A549 treated with Mapracorat at 1 μM for 4 hours (cell line): ENCODE data around the gene TELO2. TPM values are rescaled to one million over a fixed set of nuclear protein-coding genes. Genes with fewer than 3 reads are reported as not detected.

Experiments used
- total RNA-seq: library from RNA; stranded (reverse); fragments of 200-300 nt; extraction: Qiagen RNA extraction; gene quantifications from 5 replicates; pipeline ENCODE4 v1.2.3, GENCODE V29; 2022

TELO2 gene
- 21.9 to 44.1 TPM (median 39.5 TPM) in 5 replicates for total RNA-seq

DNA sequence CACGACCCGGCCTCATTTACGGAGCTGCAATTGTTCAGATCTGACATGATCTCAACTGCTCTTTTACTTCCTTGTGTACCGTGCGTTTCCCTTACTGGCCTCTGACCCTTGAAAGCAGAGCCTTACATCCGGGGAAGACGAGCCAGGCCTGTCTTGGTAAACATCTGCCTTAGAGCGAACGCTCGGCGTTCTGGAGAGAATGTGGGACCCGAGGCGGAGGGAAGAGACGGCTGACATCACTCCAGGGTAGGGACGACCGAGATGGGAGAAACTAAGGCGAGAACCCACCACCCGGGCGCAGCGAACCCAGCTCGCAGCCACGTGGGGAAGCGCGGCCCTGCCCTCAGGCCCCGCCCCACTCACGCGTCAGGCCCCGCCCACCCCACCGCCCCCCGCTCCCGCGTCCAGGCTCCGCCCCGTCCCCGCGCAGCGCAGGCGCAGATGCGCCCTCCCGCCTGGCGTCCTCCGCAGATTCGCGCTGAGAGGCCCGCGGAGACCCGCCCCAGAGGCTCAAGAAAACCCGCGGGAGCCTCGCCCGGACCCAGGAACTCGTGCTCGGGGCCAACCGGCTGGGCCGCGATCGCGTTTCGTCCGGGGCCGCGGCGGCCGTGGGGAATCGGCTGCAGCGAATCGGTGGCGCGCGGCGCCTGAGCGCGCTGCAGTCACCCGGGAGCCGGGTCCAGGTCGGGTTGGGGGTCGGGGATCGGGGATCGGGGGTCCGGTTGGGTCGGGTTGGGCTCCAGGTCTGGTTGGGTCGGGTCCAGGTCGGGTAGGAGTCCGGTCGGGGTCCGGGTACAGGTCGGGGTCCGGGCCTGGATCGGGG lies at the start of gene TELO2:
TELO2 (plus strand) TSS at position 438 of the 823 bp plus-strand sequence. CDS start 922 bp downstream, outside the sequence.

DNA sequence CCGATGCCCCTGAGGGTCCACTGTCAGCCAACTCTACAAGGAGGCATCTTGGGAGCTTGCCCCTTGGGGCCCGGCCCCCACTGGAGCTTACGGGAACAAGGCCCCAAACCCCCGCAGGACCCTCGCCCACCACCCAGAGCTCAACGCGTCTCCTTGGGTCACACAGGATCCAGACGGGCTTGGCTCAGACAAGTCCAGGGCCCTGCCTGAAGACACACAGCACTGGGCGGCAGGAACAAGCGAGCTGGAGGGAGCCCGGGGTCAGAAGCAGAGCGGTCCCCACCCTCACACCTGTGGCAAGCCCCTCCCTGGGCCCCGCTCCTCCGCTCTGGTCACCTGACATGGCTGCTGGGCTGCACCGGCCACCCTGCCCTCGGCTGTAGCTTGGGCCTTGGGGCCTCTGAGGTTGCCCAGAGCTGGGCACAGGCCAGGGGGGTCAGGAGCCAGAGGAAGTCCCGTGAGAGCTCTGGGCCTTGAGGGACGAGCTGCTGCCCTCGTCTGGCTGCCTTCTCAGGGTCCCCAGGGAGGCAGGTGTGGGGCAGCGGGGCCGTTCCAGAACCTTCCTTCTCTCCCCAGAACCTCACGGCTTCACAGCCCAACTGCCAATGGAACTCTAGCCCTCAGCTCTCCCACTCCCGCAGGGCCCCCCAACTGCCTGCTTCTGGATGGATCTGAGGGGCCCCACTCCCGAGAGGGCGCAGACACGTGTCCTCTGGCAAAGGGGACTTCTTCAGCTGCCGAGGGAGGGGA lies 49.0 kb upstream of the TELO2 start, which contains the start of gene CCDC154:
CCDC154 (minus strand) TSS at position 577 of the 750 bp plus-strand sequence; CDS start at position 343, 234 bp downstream.

DNA sequence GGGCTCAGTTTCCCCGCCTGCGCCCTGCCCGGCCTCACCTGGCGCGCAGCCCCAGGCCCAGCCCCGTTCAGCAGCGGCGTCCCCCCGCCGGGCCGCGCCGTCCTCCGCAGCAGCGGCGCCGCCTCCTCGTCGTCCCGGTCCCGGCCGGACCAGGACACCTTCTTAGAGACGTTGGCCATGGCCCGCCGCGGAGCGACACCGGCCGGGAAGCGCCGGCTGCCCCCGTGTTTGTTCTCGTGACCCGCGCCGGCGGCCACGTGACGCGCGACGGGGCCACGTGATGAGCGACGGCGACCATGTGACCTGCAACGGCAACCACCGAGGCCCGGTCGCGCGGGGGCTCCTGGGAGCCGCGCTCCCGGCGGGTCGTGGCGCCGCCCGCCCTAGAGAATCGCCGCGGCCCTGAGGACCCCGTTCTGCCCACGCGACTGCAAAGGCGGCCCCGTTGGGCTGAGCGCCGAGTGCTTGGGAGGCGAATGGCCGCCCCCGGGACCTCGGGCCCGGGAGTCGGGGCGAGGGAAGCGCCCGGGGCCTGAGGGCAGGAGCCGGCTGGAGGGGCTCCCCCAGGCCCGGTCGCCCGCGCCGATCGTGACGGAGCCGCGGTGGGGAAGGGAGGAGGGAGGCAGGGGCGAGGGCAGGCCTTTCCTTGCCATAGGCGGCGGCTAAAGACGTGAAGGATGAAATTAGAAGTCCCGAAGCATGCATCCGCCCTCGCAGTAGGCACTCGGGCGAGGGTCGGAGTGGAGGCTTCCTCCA lies 18.2 kb upstream of the TELO2 start, which contains the start of gene CLCN7:
CLCN7 (minus strand) TSS at position 233 of the 756 bp plus-strand sequence; CDS start at position 179, 54 bp downstream.

GRCh38 chr16:1488619-1489018 lies 4.5 kb upstream of the TELO2 start, which contains the start of gene PTX4:
Gene PTX4, minus strand, starts transcription at chr16:1488944. Its CDS starts 35 bp downstream, at chr16:1488909.

GRCh38 chr16:1533443-1533951 lies 40.3 kb downstream of the TELO2 start, which contains the start of gene TMEM204:
Gene TMEM204, plus strand, starts transcription at chr16:1533666. Its CDS starts 610 bp downstream, at chr16:1534276.

Other genes with a start within 250 kb of the TELO2 start
- gene TPSD1, start 237.3 kb upstream of the TELO2 start, total RNA-seq = 0.11 TPM in 1 of 5 replicates, not detected in the others
- gene UBE2I, start 183.7 kb upstream of the TELO2 start, total RNA-seq = 154 to 191 TPM (median 162 TPM) in 5 replicates
- 0.49 to 1.4 TPM (median 1.00 TPM) in 5 replicates for gene BAIAP3, start 159.7 kb upstream of the TELO2 start, total RNA-seq
- 56.9 to 97.4 TPM (median 93.0 TPM) in 5 replicates for gene TSR3, start 141.5 kb upstream of the TELO2 start, total RNA-seq
- gene GNPTG, start 141.4 kb upstream of the TELO2 start, total RNA-seq = 24.6 to 38.0 TPM (median 35.0 TPM) in 5 replicates
- gene UNKL, start 78.7 kb upstream of the TELO2 start, total RNA-seq = 17.0 to 35.5 TPM (median 32.0 TPM) in 5 replicates
- gene UQCC4, start 72.6 kb upstream of the TELO2 start, total RNA-seq = 32.7 to 37.9 TPM (median 36.1 TPM) in 5 replicates
- gene PERCC1, start 62.3 kb upstream of the TELO2 start, total RNA-seq = not detected in 5 replicates
- 0.20 to 0.81 TPM (median 0.32 TPM) in 5 replicates for gene CCDC154, start 48.8 kb upstream of the TELO2 start, total RNA-seq
- 45.9 to 78.5 TPM (median 73.6 TPM) in 5 replicates for gene CLCN7, start 18.3 kb upstream of the TELO2 start, total RNA-seq
- not detected in 5 replicates for gene PTX4, start 4.4 kb upstream of the TELO2 start, total RNA-seq
- gene TMEM204, start 40.3 kb downstream of the TELO2 start, total RNA-seq = 0.17 to 0.20 TPM in 2 of 5 replicates, not detected in the others
- 7.7 to 9.0 TPM (median 8.6 TPM) in 5 replicates for gene IFT140, start 118.7 kb downstream of the TELO2 start, total RNA-seq
- gene CRAMP1, start 119.0 kb downstream of the TELO2 start, total RNA-seq = 10.2 to 21.1 TPM (median 15.9 TPM) in 5 replicates
- 167 to 196 TPM (median 178 TPM) in 5 replicates for gene JPT2, start 184.9 kb downstream of the TELO2 start, total RNA-seq
- 40.7 to 70.6 TPM (median 60.8 TPM) in 5 replicates for gene MAPK8IP3, start 212.8 kb downstream of the TELO2 start, total RNA-seq